NCI-H446 treated with DMSO at 0.1 percent for 48 hours (cell line): ENCODE measurements around the gene CFD.
"Not testable (repeated sequence)": the region's sequence is repeated elsewhere in the genome, so short reads cannot be mapped to it uniquely, and the experiment has no call there.

Experiments
- DNase-seq: peaks from one replicate; lab custom pipeline; 2025; lab: John Stamatoyannopoulos, UW

The CFD gene

GRCh38 chr19:888581-889385 is 29.3 kb downstream of the CFD start:
- DNase-seq = no peak

GRCh38 chr19:889662-890295 is 30.3 kb downstream of the CFD start:
- no peak for DNase-seq

- DNase-seq = no peak
These were observed 31.4 kb downstream of the CFD start for GRCh38 chr19:890831-891230.

- not testable (repeated sequence) for DNase-seq
These were observed 32.1 kb downstream of the CFD start for GRCh38 chr19:891421-892200.

- DNase-seq = no peak
These were observed 32.9 kb downstream of the CFD start for GRCh38 chr19:892243-892893.

GRCh38 chr19:892894-893689 is 33.6 kb downstream of the CFD start, which contains the start of the genes MED16 and RNU6-9:
TSS of gene MED16 (minus strand) at chr19:893187. CDS start at chr19:891131, 2,056 bp downstream.
TSS of gene RNU6-9 (plus strand) at chr19:893484.
- DNase-seq = peak; percentile 92

- no peak for DNase-seq
These were observed 37.0 kb downstream of the CFD start for GRCh38 chr19:896434-896833.

GRCh38 chr19:896999-897398 is 37.5 kb downstream of the CFD start:
- no peak for DNase-seq

GRCh38 chr19:897442-898039 is 38.1 kb downstream of the CFD start:
- DNase-seq = no peak

GRCh38 chr19:898663-899062 is 39.2 kb downstream of the CFD start:
- DNase-seq = no peak

- no peak for DNase-seq
These were observed 40.0 kb downstream of the CFD start for GRCh38 chr19:899336-900042.

GRCh38 chr19:900043-900301 is 40.5 kb downstream of the CFD start:
- no peak for DNase-seq

GRCh38 chr19:900302-901111 is 41.0 kb downstream of the CFD start:
- DNase-seq = no peak

- DNase-seq = no peak
These were observed 42.0 kb downstream of the CFD start for GRCh38 chr19:901216-902092.

- DNase-seq = no peak
These were observed 42.6 kb downstream of the CFD start for GRCh38 chr19:902093-902370.

GRCh38 chr19:902446-903226 is 43.2 kb downstream of the CFD start:
- DNase-seq = no peak

- DNase-seq = no peak
These were observed 43.9 kb downstream of the CFD start for GRCh38 chr19:903266-903797.

- no peak for DNase-seq
These were observed 45.1 kb downstream of the CFD start for GRCh38 chr19:904545-904944.
